NCI-H526 (cell line): ENCODE data around the gene HIPK2.
"Not testable (repeated sequence)": the region's sequence is repeated elsewhere in the genome, so short reads cannot be mapped to it uniquely, and the experiment has no call there.

ENCODE experiments used
- DNase-seq, 2 experiments: peaks; one replicate each; lab custom pipeline; 2025; lab: John Stamatoyannopoulos, UW

HIPK2 gene

DNA sequence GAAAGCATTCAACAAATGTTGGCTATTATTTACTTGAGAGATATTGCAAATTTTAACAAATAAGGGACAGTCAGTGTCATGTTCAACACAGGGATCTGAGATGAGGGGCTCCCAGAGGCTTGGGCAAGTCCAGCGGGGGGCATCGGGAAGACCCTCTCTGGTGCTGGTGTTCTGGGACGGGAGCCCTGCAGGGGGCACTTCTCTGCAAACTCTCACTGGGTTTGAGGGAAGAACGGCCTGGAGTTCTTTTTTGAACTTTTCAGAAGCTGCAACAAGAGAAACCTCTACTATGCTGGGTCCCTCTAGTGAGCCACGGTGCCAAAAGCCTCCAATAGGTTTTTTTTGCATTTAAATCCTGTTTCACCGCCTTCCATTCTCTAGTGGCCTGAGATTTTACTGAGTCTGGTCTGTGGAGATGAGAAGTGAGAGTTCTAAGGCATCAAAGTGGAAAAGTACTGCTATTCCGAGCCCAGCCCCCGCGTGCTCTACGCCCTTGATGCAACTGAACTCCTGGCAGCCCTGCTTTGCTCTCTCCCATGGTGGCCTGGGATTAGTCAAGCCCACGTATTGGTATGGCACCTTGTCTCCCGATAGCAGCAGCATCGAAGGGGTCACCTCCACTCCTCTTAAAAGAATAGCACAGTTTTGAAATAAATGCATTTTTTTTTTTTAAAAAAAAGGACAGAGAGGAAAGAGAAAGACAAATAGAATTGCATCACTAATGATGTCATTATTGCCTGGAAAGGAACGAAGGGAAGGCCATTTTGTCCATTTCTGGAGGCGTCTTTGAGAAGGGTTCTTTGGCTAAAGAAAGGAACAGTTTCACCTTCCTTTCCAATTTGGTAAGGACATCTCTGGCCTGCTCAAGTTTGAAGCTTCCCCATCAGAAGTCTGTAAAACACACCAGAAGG, 210.8 kb downstream of the HIPK2 start:
- no peak for DNase-seq

DNA sequence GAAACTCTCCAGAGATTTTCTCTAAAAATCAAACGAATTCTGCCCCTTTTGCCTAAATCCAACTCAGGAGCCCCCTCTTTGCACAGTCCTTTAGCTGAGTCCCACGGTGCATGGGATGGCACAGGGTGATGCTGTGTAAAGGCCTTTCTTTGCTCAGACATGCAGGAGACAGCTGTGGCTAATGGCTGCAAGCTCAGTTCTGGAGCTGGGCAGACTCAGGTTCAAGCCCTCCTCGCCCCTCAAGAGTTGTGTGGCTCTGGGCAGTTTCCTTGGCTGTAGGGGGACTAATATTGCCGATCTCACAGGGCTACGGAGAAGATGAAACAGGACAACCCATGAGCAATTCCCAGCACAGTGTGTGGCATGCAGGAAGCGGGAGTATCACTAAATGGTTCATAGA, 211.7 kb downstream of the HIPK2 start:
- no peak for DNase-seq

DNA sequence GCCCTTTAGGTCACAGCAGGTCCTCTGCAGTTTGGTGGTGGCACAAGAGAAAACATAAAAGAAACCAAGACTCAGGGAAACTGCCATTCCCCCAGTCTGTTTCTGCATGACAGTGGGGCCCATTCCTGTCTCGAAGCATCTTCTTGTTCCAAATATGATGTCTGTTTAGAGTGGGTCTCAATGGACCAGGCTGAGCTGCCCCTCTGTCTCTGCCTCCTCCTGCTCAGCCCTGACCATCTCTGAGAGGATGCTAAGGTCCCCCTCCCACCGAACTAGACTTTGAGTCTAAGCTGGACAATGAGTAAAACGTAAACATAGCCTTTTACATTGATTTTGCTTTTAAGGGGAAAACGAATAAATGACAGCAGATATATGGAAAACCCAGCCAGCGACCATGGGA, 213.9 kb downstream of the HIPK2 start:
- DNase-seq: no peak

DNA sequence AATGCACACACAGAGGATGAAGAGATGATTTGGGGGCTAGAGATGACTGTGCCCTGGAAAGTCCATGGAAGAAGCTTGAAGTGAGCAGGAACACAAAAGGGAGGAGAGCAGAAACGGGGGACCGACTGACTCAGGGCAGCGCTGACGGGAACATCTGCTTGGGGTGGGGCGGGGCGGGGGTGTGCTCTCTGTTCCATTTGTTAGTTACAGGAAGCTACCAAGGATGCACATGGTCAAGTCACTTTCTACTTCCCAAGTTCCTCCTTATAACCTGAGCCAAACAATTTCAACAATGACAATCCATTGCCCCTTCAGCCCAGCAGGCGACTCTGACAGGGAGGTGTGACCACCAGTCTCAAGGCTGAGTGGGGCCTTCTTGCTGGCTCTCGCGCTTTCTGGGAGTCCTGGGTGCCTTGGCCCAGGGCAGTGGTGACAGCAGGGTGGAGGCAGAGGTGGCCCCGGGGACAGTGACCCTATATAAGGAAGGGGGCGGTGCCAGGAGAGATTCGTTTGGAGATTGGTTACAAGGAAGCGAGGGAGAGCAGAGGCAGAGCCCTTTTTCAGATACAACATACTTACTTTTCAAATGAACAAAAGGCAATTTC, 214.7 kb downstream of the HIPK2 start:
- DNase-seq: no peak

DNA sequence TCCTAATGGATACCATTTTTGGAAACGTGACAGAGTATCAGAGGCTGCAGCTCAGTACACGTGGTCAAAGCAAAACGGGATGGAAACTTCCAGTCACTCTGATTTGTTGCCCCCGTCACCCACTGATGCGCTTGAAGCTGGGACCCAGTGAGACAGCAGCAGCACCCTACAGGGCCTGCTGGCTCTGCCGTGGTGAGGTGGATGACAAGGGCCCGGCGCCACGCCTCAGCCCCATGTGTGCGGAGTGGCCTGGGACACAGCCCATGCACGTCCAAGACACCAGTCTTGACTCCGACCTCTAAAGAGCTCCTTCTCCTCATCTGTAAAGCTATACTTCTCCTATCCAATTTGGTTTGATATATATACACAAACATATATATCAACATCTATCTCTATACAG, 215.3 kb downstream of the HIPK2 start:
- no peak for DNase-seq

DNA sequence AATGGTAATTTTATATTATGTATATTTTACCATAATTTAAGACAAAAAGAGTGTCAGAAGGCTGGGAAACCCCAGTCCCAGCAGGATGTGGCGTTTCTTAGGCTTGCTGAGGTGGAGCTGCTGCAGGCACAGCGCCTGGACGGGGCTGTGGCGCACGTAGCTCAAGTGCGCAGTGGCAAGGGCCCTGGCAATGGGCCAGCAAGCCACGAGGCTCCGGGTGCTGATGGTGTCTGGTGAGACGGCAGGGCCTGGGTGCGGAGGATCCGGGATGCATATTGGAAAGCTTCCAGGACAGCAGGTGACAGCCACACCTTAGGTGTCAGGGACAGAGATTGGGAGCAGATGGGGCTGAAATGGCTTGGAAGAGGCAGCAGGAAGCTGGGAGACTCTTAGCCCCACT, 217.1 kb downstream of the HIPK2 start:
- no peak for DNase-seq

DNA sequence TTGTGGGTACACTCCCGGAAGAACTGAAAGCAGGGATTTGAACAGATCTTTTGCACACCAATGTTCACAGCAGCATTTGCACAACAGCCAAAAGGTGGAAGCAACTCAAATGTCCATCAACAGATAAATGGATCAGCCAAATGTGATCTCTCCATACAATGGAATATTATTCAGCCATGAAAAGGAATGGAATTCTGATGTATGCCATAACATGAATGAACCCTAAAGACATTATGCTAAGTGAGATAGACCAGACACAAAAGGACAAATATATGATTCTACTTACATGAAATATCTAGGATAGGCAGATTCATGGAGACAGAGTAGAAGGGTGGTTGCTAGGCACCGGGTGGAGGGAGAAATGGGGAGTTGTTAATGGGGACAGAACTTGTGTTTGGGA, 217.6 kb downstream of the HIPK2 start:
- DNase-seq: no peak

DNA sequence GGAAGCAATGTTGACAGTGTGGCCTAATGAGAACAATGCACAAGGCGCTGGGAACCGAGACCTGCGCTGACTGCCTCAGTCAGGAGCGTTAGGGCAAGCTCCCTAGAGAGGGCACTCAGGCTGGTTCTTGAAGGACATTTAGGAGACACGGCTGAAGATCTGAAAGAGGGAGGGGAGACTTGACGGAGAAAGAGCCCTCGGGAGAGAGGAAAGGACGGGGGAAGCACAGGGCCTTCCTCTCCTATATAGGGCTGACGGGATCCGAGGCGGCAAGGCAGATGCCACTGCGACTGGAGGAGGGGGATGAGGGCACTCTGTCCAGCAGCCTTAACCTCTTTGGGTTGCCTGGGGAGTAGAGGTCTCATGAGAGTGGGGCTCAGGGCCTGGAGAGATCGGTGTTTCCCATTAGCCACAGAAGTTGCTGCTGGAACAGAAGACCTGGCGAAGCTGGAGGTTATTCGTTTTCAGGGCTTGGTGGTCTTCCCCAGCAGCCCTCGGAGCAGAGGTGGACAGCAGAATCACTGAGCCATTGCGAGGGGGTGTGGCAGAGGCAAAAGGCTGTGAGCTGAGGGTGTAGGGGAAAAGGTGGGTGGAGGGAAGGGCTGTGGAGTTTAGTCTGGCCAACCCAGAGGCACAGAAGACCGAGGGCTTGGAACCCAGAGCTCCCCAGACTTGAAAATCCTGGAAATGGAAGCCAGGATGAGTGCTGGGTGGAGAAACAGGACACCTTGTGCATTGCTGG, 218.3 kb downstream of the HIPK2 start:
- no peak for DNase-seq

DNA sequence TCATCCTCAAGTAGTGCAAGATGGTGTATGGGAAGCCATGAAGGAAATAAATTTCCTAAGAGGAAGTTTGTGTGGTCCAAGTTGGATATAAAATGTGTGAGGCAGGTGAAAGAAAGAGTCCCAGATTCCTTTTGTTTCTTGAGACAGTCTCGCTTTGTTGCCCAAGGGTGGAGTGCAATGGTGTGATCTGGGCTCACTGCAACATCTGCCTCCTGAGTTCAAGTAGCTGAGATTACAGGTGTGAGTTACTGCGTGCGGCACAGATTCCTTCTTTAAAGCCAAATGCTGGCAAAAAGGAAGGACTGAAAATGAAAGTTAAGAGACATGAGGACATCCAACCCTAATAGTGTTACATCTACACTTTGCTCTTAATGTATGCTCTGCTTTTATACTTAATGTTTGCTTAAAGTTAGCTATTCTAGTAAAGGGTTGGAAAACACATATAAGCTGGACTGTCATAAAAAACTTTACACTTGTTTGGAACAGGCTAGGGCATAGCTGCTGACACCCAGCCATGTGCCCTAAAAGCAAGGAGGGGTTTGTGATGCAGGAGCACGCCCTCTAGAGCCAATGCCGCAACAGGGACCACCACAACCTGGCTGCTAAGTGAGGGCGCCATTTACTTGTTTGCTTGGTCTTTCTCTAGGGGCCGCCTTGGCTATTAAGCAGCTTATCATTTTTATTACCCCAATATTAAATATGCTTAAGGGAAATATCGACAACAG, 219.8 kb downstream of the HIPK2 start:
- DNase-seq: no peak

DNA sequence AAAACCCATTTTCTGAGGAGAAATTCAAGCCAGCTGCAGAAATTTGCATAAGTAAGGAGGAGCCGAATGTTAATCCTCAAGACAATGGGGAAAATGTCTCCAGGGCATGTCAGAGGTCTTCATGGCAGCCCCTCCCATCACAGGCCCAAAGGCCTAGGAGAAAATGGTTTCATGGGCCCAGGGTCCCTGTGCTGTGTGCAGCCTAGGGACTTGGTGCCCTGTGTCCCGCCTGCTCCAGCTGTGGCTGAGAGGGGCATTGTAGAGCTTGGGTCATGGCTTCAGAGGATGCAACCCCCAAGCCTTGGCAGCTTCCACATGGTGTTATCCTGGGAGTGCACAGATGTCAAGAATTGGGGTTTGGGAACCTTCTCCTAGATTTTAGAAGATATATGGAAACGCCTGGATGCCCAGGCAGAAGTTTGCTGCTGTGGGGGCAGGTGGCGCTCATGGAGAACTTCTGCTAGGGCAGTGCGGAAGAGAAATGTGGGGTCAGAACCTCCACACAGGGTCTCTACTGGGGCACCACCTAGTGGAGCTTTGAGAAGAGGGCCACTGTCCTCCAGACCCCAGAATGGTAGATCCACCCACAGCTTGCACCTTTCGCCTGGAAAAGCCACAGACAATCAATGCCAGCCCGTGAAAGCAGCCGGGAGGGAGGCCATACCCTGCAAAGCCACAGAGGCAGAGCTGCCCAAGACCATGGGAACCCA, 223.7 kb downstream of the HIPK2 start:
- not testable (repeated sequence) for DNase-seq

DNA sequence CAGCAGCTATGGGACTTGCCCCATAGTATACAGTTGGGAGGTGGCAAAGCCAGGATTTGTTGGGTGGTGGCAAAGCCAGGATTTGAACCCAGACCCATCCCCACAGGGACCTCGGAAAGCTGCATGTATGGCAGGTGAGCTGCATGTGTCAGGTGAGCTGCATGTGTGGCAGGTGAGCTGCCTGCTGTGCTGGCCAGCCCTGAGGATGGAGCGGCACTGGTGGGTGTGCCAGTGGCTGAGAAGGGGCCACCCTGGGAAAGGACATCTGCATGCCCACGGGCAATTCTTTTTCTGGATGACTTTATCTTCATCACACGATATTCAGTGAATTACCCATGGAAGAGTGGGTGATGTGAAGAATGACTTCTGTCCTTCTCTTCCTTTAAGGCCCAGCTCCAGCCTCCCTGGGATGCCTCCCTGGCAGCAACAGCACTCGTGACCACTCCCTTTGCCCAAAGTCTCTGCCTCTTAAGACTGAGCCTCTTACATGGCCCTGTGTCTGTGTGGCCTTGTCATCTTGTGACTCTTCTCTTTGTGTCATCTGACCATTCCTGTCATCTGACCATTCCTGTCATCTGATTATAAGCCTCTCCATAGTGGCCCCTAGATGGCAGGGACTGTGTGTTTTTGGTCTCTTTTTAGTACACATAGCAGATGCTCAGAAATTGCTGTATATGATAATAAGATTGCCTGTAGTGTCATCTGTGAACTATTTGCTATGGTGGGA, 229.3 kb downstream of the HIPK2 start:
- DNase-seq: no peak

DNA sequence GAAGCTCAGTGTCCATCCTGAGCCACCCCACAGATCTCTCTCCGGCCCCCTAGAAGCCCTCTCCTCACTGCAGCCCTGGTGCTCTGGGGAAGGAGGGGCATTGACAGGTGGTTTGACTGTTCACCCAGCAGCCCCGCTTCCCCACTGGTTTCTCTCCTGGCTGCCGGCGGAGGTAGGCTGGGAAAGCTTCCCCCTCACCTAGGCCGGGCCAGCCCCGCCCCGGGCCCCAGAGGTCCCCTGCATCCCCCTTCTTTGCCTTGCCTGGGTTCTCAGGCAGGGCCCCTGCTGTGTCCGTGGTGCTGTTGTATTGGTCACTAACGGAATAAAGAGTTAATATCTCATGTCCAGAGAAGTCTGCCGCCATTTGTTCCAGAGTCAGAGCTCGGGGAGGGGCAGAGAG, 233.2 kb downstream of the HIPK2 start:
- no peak for DNase-seq

DNA sequence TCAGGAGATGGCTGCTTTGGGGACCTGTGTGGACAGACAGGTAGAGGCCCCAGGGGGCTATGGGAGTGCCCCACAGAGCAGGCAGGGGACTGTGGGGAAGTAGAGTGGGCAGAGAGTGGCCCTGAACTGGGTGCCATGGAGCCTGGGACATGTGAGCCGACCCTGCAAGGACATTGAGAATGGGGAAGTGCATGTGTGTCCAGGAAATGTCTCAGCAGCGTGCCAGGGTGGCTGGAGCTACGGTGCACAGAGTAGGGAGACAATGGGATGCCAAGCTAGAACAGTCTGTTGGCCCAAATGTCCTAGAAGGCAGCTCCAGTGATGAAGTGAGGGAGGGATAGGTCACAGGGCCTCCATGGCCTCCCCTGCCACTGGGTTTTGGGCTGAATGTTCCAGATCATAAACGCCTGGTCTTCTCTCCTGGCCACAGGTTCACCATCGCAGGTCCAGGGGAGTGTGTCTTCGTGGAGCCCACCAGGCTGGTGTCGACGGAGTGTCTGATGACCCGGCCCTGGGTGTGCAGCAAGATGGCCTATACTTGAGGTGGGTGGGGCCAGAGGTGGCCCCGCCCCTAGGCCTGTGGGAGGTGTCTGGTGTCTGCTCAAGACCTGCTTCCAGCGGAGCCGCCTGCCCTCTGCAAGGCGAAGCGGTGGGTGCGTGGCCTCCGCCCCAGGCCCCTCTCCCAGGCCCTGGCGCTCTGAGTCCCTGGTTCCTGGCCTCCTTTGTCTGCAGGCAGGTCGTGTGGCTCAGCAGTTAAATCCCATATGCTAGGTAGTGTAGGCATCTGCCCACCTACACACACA, 233.8 kb downstream of the HIPK2 start:
- peak in 1 of 2 experiments; percentile 23 for DNase-seq

DNA sequence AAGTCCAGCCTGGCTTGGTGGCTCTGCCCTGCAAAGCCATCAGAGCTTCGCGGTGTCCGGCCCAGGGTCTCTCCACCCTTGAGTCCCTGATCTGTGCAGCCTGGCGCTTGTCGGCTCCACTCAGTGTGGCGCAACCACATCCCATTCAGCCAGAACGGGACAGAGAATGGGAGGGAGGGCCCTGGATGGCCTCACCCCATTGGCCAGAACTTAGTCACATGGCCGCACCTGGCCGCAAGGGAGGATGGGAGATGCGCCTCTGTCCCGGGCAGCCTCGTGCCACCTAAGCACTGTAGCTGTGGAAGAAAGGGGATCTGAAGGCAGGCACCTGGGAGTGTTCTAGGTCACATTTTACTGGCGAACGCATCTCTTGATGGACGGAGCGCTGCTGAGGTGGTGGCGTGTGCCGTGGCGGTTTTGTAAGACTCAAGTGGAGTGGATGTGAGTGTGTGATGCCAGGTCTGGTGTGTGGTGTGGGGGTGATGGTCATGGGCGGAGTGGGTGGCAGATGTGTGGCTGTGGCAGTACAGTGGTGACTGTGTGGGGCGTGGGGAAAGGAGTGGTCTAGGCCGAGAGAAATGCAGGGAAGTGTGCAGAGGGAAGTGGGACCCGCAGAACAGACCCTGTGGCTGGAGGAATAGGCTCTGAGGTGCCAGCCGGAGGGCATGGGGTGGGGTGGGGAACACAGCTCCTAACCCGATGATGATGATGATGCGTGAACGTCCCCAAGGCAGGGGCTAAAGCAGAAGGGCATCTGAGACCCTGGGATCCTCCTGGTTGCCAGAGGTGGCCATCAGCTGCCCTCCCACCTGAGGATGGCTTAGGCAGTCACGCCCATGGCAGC, 235.3 kb downstream of the HIPK2 start:
- DNase-seq: no peak

DNA sequence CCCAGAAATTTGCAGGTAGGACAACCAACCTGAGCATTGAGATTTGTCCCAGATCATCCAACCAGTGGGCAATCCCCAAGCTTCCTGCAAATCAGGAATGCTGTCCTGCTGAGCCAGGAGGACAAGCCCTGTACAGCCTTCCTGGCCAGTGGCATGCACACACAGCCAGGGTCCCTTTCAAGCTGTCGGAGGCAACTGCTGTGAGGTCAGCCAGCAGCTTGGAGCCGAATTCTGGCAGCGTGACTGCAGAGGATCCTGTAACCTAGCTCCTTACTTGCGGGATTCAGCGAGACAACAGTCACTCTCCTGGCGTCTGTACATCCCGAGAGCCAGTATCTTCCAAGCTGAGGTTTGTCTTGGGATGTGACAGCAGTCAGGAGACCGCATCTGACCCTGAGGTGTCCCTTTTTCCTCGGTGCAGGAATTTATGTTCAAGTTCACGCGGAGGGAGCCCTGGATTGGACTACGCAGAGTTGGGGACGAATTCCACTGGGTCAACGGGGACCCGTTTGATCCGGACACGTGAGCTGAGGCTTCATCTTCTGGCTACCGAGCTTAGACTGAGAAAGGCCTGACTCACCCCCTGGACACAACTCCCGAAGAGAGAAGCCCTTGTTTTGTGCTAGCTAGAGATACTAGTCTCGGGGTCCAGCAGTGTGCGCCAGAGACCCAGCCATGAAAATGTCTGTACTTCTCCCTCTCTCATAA, 236.0 kb downstream of the HIPK2 start:
- peak in 1 of 2 experiments; percentile 12 for DNase-seq

DNA sequence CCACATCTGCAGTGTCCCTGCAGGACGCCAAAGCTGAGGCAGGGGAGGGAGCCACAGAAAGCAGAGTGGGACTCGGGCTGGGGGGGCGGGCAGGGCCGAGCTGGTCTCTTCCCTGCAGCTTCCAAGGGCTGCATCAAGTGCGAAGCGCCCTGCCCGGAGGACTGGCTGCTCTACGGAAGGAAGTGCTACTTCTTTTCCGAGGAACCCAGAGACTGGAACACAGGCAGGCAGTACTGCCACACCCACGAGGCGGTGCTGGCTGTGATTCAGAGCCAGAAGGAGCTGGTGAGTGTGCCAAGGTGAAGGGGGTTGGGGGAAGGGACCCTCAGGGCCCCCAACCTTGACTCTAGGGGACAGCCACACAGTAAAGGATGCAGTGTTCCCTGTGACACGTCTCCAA, 237.6 kb downstream of the HIPK2 start:
- no peak for DNase-seq

DNA sequence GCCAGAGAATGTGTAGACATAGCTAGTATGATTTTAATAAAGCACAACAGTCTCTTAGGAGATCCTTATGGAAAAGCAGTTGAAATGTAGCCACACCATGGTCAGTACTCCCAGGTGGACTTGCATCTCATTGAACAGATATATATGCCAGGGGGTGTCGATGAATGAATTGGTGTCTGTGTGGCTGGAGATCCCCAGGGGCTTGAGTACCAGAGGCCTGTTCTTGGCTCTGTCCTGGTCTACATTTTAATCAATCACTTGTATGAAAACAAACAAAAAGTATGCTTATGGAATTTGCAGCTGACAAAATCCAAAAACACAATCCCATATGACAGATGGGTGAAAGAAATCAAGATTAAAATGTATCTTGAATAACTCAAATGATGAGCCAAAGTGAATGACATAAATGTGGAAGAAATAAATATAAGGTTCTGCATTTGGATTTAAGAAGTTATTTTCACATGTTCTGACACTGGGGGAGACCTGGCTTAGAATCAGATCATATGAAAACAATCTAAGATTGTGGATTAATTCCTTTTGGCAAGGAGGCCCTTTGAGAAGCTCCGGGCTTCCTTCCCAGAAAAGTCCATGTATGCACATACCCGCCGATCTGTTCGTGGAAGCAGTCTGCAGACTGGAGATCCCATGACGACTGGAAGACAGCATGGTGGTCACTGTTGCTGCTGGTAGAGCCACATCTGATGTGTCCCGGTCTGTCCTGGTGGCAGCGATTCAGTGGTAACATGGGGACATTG, 238.7 kb downstream of the HIPK2 start:
- DNase-seq: no peak

DNA sequence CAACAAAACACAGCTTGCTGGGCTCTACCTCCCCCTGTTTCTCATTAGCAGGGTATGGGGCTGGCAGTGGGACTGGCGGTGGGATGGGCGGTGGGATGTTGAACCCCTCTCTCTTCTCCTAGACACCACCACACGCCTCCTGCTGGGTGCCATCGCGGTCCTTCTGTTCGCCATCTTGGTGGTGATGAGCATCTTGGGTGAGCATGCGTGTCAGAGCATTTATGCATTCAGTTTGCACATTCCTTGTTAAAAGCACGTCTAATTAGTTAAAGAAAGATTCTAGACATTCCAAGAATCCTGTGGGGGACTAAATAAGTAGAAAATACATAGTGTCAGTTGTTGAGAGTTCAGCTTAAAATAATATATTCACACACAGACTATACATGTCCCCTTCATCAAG, 241.6 kb downstream of the HIPK2 start:
- no peak for DNase-seq
